OCI-LY1 (cell line): ENCODE data around the gene ARFIP1.

ENCODE experiments used
- CTCF ChIP-seq: fragments of 200-600 bp; sonication (generic), shearing (Covaris generic); IDR thresholded peaks from 2 replicates; pipeline ENCODE4 v1.5.1; 2017; ENCODE audit warnings: mild to moderate bottlenecking, antibody characterized with exemption, low read length, moderate library complexity, mixed read lengths
- EZH2 ChIP-seq: fragments of 200-600 bp; sonication (generic), shearing (Covaris generic); IDR thresholded peaks from 2 replicates; pipeline ENCODE4 v1.8.0; 2017; ENCODE audit warnings: borderline replicate concordance, mixed run types, mild to moderate bottlenecking, antibody characterized with exemption, low read length, moderate library complexity, mixed read lengths

GRCh38 chr4:152786627-152787026, 6.9 kb downstream of the ARFIP1 start:
- TF ChIP-seq CTCF (no peak), EZH2 (no peak)
